Omental fat pad (tissue), 4 donors: ENCODE measurements around the gene TSG101. TPM values are rescaled to one million over a fixed set of nuclear protein-coding genes. Genes with fewer than 3 reads are reported as not detected.

Source experiments
- ATAC-seq: fragments of 150-250 bp; one replicate; pipeline ENCODE4 v1.9.1; 2016; ENCODE audit warnings: mild to moderate bottlenecking, moderate library complexity; ENCODE audit not compliant: low FRiP score
- DNase-seq: peaks from one replicate; pipeline ENCODE4 v3.0.0-alpha.2; 2019; ENCODE audit warnings: low spot score
- total RNA-seq, 4 donors: library from RNA; depleted of rRNA; stranded (reverse); fragments of >200 nt; gene quantifications; one replicate each; pipeline ENCODE4 v1.1.0, GENCODE V29; 2016
- TF ChIP-seq, protein P1 (sequence below), 3 donors: fragments of 450-650 bp; IDR thresholded peaks; one replicate each; pipeline ENCODE4 v1.5.1; 2016 to 2017; ENCODE audit warnings: antibody characterized with exemption in 3 of 3, mild to moderate bottlenecking in 3 of 3, moderate library complexity in 2 of 3

Gene TSG101
- total RNA-seq, 4 donors from 2014 or later = 56.6 to 112 (median 96.7) TPM

GRCh38 chr11:18461909-18462308 is 64.8 kb downstream of the TSG101 start:
- TF ChIP-seq, protein P1, sequence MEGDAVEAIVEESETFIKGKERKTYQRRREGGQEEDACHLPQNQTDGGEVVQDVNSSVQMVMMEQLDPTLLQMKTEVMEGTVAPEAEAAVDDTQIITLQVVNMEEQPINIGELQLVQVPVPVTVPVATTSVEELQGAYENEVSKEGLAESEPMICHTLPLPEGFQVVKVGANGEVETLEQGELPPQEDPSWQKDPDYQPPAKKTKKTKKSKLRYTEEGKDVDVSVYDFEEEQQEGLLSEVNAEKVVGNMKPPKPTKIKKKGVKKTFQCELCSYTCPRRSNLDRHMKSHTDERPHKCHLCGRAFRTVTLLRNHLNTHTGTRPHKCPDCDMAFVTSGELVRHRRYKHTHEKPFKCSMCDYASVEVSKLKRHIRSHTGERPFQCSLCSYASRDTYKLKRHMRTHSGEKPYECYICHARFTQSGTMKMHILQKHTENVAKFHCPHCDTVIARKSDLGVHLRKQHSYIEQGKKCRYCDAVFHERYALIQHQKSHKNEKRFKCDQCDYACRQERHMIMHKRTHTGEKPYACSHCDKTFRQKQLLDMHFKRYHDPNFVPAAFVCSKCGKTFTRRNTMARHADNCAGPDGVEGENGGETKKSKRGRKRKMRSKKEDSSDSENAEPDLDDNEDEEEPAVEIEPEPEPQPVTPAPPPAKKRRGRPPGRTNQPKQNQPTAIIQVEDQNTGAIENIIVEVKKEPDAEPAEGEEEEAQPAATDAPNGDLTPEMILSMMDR (IDR thresholded peaks at IDR 0.05) = no peak
- no peak for DNase-seq
- no peak for ATAC-seq

- TF ChIP-seq, protein P1 (IDR thresholded peaks at IDR 0.05) = no peak
- no peak for ATAC-seq
- no peak for DNase-seq
Observed at GRCh38 chr11:18459634-18460033, 67.1 kb downstream of the TSG101 start.

GRCh38 chr11:18457450-18457849 is 69.3 kb downstream of the TSG101 start:
- TF ChIP-seq, protein P1 (IDR thresholded peaks at IDR 0.05) = no peak
- ATAC-seq (no peak), DNase-seq (no peak)

- ATAC-seq = no peak
- TF ChIP-seq, protein P1 (IDR thresholded peaks at IDR 0.05) = no peak
- no peak for DNase-seq
Observed at GRCh38 chr11:18455686-18456372, 70.9 kb downstream of the TSG101 start, which contains the start of gene LDHAL6A. LDHAL6A (plus strand) TSS chr11:18455856; CDS start chr11:18456681, 825 bp downstream.

GRCh38 chr11:18452927-18453326 is 73.8 kb downstream of the TSG101 start:
- TF ChIP-seq, protein P1 (IDR thresholded peaks at IDR 0.05) = no peak
- DNase-seq = no peak
- no peak for ATAC-seq

GRCh38 chr11:18449251-18449650 is 77.5 kb downstream of the TSG101 start:
- TF ChIP-seq, protein P1 (IDR thresholded peaks at IDR 0.05) = no peak
- no peak for DNase-seq
- ATAC-seq = no peak

DNA sequence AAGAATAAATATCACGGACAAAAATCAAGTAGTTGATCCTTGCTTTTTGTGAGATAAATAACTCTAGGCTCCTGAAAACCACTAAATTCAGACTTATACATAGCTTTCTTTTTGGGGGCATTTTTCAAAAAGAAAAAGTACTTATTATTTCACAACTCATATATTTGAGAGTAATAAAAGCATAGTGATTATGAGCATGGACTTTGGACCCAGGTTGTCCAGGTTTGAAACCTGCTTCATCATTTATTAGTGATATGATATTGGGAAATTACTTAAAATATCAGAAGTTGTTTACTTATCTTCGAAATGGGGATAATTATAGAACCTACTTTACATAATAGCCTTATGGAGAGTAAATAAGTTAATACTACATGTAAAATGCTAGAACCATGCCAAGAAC is 88.1 kb downstream of the TSG101 start:
- TF ChIP-seq, protein P1 (IDR thresholded peaks at IDR 0.05) = no peak
- ATAC-seq (no peak), DNase-seq (no peak)
